HL-60 (cell line): ENCODE results near the gene INVS.

Experiments used
- SPI1 ChIP-seq: IDR thresholded peaks from 2 replicates; pipeline ENCODE4 v1.6.1; 2012; ENCODE audit warnings: low read depth, mild to moderate bottlenecking, borderline replicate concordance
- TF ChIP-seq, protein P1 (sequence below): IDR thresholded peaks from one replicate; pipeline ENCODE4 v1.5.1; 2011; ENCODE audit warnings: low read length, control low read depth, inconsistent platforms; ENCODE audit not compliant: insufficient read depth

- TF ChIP-seq, protein P1, sequence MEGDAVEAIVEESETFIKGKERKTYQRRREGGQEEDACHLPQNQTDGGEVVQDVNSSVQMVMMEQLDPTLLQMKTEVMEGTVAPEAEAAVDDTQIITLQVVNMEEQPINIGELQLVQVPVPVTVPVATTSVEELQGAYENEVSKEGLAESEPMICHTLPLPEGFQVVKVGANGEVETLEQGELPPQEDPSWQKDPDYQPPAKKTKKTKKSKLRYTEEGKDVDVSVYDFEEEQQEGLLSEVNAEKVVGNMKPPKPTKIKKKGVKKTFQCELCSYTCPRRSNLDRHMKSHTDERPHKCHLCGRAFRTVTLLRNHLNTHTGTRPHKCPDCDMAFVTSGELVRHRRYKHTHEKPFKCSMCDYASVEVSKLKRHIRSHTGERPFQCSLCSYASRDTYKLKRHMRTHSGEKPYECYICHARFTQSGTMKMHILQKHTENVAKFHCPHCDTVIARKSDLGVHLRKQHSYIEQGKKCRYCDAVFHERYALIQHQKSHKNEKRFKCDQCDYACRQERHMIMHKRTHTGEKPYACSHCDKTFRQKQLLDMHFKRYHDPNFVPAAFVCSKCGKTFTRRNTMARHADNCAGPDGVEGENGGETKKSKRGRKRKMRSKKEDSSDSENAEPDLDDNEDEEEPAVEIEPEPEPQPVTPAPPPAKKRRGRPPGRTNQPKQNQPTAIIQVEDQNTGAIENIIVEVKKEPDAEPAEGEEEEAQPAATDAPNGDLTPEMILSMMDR = no peak
- TF ChIP-seq SPI1 = no peak
Observed at GRCh38 chr9:100208673-100209072, 109.6 kb downstream of the INVS start.
